GM19452 (cell line): ENCODE results near the gene CACNA2D3.

Source experiments
- ATAC-seq: cut with Tn5 transposase; IDR thresholded peaks from one replicate; pipeline ENCODE4 v1.9.1; 2021; ENCODE audit not compliant: unreplicated experiment

The CACNA2D3 gene

DNA sequence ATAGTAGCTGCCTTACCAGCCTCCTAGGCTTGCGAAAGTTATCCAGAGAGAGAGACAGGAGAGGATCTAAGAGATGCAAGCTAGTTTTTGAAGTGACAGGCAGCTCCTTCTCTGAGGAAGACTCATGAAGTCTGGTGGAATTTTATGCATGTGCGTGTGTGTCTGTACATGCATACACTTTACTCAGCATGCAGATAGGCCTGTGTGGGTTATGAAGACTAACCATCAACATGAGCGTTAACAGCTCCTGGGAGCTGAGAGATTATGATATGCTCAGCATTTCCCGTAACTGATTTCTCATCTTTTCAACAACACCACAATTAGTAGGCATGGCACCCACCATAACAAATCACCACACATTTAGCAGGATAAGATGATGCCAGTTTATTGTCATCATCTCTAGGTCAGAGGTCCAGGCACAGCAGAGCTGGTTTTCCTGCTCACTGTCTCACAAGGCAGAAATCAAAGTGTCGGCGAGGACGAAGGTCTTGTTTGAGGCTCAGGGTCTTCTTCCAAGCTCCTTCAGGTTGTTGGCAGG lies 239.5 kb downstream of the CACNA2D3 start:
- ATAC-seq = no peak

DNA sequence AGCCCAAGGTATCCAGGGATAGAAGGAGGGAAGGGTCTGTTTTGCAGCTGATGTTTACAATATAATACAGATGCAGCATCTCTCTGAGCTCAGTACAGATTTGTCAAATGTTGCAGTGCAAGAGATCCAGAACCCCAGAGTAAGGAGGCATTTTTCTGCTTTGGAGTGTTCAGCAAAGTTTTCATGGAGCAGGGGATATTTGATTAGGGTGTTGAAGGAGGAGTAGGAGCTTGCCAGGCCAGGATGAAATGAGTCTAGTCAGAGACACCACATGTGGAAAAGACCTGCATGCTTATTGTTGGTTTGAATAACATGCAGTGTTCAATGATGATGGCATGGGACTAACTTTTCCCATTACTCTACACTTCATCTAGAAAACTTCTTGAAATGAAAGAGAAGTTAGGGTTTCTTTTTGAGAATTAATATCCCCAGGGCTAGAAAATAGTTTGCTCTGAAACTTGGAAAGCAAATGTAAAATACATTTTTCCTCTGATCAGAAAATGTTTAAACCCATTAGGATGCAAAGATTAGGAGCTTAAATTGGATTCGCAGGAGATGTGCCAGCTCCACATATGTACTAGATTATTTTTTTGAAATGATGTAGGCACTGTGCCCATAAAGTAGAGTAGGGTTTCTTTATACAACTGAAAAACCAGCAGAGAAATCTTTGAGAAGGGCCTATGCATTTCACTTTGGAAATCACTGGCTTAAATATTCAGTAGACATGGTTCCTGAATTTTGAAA lies 243.8 kb downstream of the CACNA2D3 start:
- no peak for ATAC-seq

DNA sequence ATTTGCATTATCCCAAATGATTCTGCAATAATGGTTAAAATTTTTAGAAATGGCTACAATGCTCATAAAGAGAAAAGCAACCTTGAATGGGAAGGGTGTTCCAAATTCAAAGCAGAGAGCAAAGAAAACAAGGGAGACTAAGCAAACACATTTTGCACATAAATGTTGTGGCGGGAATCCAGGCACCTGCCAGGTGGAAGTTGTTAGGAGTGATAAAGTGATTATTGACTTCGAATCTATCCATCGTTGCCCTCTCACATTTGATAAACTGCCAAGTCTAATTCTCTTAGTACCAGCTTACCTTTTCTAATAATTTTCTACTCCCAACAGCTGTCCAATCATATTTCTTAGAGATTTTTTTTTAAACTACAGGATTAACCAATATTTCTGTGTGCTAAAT lies 244.5 kb downstream of the CACNA2D3 start:
- ATAC-seq = no peak

DNA sequence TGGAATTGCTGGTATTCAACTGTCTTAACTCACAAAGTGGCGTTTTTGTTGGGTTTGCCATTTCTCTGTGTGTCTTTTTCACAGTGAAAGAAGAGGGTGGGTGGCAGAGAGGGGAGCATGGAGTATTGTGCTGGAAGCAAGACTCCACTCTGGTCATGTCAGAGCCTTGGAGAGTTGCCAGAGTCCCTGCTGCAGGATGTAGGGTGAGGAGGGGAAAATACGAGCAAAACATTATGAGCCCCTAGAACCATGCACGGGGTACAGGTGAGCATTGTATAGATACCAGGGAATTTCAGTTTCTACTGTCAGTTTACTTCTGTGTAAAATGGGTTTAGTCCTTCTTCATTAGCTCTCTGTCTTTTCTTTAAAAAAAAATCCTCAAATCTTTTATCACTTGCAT lies 249.9 kb downstream of the CACNA2D3 start:
- no peak for ATAC-seq

DNA sequence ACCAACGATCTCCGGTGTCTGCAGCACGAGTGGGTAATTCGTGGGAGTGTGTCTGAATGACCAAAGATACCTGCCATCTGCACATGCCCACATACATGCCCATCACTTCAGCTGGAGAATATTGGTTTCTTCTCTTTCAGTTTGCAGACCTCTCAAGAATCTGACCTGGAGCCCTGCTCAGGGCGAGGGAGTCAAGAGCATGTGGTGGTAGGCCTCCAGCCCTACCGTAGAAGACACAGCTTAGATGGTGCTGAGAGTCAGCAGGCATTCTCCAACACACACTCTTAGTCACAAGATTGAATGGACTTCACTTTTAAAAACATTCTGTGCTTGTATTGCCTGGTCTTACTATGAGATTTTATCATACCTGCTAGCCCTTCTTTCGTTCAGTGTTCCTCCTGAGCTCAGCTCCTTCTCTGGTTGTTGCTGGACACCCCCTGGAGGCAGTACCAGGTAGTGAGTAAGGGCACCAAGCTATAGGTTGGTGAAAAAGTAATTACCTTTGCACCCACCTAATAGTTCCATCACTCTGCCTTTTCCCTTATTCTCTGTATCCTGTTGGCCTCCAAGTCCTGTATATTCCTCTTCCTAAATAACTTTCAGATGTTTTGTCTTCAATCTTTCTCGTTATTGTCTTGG lies 252.0 kb downstream of the CACNA2D3 start:
- ATAC-seq = no peak

DNA sequence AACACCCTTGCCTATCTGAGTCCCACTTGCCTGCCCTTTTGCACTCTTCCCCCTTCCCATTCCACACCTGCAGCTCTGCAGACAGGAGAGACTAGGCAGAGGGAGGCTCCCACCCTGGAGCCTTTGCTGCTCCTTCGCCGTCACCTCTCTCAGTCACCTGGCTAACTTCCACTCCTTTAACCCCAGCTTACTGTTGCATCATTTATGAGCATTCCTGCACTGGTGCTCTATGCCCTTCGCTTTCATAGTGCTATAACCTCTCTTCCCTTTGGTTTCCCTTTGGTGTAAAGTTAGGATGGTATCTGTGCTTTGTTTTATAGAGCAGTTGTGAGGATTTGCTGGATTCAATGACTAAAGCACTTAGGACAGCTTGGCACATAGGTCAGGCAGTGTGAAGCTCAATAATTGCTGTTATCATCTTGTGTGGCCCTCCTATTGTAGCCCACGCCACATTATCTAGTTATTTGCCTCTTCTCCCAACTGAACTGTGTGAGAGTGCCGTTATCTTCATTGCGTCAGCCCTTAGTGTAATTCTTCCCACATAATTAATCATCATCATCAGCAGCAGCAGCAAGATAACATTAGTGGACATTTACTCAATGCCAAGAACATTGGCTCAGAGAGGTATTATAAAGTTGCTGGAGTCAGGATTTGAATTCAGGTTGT lies 253.9 kb downstream of the CACNA2D3 start:
- no peak for ATAC-seq

DNA sequence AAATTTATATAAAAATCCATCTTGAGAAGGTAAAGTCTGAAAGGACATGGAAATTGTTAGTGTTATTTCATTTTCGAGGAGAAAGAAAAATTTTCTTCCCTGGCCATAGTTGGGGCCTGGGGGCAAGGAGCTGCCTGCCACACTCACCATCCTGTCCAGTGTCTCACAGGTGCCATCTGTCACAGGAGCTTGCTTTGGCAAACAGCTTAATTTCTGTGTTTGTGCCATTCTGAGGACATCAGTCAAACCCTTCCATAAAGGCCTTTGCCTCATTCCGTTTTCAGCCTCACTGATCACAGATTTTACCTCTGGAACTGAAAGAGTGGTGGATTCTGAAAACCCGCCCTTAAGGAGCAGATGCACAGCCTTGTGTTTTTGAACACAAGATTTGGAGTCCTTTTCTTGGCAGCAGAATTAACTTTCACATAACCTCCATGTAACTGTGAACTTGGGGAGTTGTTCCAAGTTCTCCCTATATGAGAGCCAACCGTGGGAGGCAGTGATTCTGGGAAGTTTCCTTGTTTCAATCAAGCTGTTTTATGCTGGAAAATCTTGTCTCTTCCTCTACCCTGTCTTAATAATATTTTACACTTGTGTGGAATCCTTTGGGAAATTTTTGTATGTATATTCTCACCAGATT lies 254.7 kb downstream of the CACNA2D3 start:
- no peak for ATAC-seq

DNA sequence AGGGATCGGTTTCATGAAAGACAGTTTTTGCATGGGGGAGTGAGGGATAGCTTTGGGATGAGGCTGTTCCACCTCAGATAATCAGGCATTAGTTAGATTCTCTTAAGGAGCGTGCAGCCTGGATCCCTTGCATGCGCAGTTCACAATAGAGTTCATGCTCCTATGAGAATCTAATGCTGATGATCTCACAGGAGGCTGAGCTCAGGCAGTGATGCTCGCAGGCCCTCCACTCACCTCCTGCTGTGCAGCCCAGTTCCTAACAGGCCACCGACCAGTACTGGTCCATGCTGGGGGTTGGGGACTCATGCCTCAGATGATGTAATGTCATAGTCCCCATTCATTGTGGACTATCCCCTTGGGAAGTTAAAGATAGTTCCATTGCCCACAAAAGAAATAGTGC lies 255.8 kb downstream of the CACNA2D3 start:
- ATAC-seq = no peak

DNA sequence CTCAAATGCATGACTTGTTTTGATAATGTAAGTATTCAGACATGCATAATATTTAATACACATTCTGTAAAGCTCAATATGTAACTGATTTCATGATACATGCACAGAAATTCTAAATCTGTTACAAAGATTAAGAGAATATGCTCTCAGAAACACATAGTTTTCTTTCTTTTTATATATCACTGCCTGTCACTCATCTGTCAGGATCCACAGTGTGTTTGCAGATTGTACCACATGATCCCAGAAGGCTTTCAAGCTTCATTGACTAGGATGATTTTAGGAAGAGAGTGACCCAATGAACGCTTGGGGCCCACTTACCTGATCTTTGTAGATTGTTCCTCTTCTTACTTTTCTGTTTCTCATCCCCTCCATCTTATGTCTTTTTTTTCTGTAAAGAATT lies 261.9 kb downstream of the CACNA2D3 start:
- no peak for ATAC-seq

DNA sequence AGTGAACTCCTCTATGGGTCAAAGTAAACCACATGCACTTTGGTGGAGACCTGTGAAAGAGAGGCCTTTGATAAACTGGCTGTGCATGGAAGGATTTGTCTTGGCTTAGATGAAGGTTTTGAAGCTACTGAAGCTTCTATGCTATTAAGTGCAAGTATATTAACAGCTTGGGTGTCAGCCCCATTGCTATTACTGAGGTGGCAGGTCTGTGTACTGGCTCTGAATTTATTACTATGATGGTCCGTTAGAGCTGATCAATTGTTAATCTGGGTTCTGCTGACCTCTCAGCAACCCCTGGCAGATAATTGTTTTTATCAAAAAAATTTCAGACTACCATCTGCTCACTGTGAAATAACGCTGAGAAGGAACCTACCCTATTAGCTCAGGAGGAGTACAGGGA lies 268.2 kb downstream of the CACNA2D3 start:
- ATAC-seq = no peak

DNA sequence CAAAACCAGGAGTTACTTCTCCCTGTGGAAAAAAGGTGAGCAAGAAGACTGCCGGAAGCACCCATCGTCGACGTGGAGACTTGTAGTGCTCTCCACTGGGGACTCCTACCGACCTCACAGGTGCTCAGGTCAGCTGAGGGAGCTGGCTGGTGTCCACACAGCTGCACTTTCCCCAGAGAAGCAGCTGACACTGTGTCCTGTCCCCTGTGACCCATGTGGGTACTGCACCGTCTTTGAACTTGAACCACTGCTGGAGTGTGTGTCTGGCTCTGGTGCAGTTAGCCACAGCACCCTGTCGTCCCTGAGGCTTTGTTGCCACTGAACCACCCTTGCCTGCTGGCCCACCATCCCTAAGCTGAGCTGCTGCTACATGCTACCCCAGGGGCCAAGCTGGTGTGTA lies 270.8 kb downstream of the CACNA2D3 start:
- ATAC-seq = no peak

DNA sequence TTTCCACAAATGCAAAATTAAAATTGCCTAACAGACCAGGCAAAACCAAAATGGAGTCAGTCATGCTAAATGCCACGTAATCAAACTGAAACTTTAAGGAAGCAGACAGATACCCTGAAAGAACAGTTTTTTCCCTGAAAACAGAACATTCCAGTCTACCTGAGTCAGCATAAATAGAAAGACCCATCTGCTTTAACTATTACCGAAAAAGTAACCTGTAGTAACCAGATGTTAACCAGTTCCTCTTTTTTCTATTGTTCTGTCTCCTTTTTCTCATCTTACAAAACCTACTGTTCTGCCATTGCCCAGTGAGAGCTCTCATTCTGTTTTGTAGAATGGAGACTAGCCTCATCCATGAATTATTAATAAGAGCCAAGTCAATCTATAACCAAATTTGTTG lies 286.0 kb downstream of the CACNA2D3 start:
- ATAC-seq = no peak

DNA sequence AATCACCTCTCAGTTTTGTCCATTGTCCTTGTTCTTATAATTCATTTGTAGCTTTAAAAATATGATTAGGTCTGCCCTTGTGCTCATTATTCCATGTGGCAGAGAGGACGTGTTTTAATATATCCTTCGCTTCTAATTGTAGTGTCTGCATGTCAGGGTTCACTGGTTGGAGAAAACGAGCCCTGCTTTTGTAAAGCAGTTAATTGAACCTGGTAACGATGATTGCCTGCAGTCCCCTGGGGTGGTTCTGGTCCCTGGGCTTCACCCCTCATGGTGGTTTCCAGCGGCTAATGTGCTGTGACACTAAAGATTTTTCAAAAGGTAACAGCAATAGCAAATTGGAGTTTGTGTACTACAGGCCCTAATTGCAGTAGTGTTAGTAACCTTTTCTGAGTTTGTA lies 299.6 kb downstream of the CACNA2D3 start:
- no peak for ATAC-seq

DNA sequence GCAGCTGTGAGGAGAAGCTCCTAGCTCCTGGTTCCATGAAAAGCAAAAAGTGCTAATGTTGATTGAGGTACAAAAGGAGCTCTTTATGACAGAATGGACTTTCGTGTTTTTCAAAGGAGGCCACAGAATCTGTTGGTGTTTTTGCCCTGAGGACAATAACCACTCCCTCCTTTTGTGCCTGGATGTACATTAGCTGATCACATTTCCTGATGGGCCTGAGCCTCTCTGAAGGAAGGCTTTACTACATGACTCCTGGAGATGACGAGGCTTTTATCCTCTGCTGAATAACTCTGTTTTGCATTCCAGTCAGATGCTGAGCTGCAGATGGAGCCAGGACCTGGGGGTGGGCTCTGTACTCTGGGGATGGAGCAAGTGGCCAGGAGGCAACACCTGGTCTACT lies 301.9 kb downstream of the CACNA2D3 start:
- no peak for ATAC-seq

DNA sequence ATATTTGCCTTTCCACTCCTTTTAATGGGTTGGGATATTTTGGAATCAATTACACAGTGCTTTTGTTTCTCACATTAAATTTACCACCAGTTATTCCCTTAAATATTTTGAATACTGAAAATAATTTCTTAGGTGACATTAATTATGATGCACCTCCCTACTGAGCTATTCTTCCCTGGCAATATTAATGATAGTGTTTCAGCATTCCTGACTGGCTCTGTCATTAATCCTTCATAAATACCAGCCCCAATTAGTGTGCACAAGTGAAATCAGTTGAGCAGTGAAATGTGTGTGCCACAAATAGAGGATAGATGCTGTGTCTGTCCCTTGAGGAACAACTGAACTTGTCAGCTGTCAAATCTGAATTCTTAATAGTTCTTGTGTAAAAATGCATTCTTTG lies 304.0 kb downstream of the CACNA2D3 start:
- ATAC-seq = no peak

DNA sequence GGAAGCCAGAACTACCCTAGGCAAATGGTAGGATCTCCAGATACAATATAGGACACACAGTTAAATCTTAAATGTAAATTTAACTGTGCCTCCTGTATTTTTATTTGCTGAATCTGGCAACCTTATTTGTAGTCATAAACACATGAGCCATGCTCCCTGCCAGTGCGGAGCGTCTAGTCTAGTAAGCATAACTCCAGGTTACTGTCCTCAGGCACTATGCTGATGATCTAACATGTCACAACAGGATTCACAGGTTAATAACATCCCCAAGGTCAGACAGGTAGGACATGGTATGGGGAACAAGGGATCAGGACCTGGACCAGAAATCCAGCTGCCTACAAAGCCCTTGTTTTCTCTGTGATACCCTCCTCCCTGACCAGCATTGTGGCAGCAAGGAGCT lies 305.1 kb downstream of the CACNA2D3 start:
- no peak for ATAC-seq

DNA sequence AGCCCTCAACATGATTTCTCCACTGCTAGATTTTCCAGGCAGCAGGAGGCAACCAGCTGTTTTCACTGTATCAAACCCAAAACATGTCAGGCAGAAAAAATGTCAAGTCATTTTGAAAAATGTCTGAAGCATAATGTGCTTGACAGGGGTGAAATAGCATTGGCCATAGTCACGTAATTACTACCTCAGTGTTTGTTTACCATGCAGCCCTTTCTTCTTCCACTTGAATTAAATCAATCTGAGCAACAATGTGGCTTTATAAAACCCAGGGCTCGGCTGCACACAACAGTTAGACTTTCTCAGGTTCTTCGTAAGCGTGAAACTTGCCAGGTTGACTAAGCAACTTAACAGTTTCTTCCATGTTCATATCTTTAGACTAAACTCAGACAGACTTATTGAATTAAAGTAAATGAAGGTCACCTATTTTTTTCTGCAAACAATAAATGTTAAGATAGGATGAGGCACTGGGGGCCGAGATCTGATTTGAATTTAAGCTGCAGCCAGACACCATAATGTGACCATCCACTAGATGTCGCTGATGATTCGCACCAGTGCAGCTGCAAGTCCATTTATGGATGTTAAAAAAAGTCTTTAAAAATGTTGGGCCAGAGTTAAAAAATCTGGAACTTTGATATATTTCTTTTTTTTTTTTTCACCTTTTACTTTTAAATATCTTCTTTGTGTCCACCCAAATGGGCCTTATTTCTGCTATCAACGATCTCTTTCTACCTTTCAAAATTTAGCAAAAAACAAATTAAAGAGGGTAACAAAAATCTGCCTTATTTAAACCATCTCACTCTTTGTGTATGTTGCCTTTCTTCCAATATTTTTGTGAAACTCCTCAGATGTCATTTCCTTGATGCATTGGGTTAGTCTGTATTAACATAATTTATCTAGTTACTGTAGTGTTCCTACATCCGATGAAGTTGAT lies 305.9 kb downstream of the CACNA2D3 start:
- ATAC-seq = no peak

DNA sequence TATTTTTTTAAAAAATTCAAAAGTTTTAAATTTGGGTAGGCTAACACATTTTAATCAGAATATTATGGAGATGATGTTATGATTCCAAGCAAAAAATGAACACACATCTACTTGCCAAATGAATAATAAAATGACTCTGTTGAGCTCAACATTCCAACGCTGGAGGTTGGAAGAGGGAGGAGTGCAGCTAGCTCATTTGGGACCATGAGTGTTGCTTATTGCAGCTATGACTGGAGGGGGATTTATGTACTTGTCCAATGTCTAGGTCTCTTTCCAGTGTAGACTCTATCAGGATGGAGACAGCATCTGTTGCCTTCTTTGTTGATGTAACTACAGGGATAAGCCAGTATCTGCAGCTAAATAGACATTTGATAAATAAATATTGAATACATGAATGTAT lies 310.6 kb downstream of the CACNA2D3 start:
- no peak for ATAC-seq

DNA sequence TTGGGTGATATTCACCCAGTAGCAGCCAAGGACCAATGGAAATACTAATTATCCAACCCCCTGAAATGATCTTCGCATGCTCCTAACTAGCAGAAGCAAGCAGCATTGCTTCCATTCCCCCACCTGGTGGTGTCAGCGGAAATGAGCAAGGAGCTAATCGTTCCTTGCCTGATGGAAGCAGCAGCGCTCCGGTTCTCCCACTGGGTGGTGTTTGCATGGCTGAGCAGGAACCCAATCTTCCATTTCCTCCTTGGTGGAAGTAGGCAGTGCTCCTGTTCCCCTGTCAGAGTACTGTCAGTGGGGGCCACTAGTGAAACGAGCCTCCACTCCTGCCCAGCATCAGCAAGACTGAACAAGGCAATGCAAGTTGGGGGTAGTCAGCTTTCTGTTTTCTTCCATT lies 311.5 kb downstream of the CACNA2D3 start:
- no peak for ATAC-seq

DNA sequence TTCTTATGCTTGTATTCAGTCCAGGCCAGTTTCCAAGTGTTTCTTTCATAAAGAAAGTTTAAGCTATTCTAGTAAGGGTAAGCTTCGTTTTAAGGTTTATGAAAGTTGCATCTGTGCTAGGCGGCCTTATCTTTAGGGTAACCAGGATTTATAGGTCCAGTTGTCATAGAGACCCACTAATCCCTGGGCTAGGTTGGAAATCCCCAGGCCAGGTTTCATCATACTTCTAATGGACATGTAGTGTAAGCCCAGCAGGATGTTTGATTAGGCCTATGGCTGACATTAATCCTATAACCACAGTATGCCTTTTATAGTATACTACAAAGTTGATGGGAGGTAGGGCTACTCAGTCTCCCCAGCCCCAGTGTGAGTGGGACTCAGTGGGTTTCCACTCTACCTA lies 312.4 kb downstream of the CACNA2D3 start:
- ATAC-seq = no peak

DNA sequence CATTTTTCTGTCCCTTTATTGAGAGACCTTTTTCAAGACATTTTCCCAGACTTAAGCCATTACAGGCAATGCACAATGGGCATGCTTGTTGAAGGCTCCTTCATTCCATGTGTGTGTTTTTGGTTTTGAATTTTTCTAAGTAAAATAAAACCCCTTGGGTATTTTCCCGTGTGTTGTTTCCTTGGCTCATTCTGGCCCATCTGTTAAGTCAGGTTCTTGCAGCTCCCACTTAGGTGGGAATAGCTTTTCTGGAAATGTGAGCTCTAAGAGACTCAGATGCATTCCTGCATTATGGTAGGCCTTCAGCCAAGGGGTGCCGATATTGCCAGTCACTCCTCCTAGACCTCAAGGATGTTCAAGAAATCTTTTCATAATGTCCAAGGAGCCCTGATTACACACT lies 314.9 kb downstream of the CACNA2D3 start:
- no peak for ATAC-seq
